ENCODE results near the gene TCF7. TPM values are rescaled to one million over a fixed set of nuclear protein-coding genes. Genes with fewer than 3 reads are reported as not detected.

The TCF7 gene
- total and polyA plus RNA-seq, 12 donors, result 2.8 to 9.6 (median 6.3) TPM

DNA sequence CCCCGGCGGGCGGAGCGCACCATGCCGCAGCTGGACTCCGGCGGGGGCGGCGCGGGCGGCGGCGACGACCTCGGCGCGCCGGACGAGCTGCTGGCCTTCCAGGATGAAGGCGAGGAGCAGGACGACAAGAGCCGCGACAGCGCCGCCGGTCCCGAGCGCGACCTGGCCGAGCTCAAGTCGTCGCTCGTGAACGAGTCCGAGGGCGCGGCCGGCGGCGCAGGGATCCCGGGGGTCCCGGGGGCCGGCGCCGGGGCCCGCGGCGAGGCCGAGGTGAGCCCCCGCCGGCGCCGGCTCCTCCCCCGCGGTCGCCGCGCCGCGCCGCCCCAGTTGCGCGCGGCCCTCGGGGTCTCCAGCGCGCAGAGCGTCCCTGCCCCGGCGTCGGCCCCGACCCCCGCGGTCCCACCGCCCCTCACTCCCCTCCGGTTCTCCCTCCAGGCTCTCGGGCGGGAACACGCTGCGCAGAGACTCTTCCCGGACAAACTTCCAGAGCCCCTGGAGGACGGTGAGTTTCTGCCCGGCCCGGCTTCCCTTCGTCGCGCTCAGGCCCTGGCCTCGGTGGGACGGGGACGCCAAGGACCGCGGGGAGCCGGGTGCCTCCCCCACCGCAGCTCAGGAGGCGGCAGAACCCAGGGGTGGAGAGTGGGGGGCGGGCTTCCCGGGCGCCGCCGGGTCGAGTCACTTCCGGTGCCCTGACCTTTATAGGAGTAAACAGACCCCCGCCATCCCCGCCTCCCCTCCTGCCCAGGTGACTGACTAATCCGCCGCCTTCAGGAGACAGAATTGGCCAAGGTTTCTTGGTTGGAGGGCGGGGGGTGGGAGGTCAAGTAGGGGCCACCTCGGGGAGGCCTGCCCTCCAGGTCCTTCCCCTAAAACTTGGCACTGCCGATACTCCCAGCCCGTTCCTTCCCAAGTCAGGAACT lies 665 bp downstream of the TCF7 start:
- 1 to 13% (median 2%) methylated on average over 17 to 110 of the region's 110 CpGs for WGBS, 4 donors
- H3K27ac ChIP-seq, result peak overlapping the region in 1 of 5 donors; percentile 61
- no peak for TF ChIP-seq POLR2A (IDR thresholded peaks at IDR 0.05)
- TF ChIP-seq, protein P1, sequence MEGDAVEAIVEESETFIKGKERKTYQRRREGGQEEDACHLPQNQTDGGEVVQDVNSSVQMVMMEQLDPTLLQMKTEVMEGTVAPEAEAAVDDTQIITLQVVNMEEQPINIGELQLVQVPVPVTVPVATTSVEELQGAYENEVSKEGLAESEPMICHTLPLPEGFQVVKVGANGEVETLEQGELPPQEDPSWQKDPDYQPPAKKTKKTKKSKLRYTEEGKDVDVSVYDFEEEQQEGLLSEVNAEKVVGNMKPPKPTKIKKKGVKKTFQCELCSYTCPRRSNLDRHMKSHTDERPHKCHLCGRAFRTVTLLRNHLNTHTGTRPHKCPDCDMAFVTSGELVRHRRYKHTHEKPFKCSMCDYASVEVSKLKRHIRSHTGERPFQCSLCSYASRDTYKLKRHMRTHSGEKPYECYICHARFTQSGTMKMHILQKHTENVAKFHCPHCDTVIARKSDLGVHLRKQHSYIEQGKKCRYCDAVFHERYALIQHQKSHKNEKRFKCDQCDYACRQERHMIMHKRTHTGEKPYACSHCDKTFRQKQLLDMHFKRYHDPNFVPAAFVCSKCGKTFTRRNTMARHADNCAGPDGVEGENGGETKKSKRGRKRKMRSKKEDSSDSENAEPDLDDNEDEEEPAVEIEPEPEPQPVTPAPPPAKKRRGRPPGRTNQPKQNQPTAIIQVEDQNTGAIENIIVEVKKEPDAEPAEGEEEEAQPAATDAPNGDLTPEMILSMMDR (IDR thresholded peaks at IDR 0.05), result no peak

DNA sequence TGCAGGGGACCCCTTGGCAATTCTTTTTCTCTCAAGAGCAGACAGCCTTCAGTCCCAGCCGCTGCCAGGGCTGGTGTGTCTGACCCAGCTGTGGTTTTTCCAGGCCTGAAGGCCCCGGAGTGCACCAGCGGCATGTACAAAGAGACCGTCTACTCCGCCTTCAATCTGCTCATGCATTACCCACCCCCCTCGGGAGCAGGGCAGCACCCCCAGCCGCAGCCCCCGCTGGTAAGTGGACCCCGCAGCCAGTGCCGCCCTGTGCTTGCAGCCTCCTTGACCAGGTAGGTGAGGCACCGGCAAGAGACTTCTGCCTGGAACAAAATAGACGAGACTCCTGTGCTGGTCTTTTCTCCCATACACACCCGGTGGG lies 1.3 kb downstream of the TCF7 start:
- intact Hi-C loops (cut with DNase I), result no loop called here
- Histone ChIP-seq H3K27ac (no peak overlapping the region), H3K9me3 (replicated peaks in 1 of 3) (no peaks in the 10 kb centered on the region), H3K27me3 (no peaks in the 10 kb centered on the region), H3K36me3 (replicated peaks in 1 of 2) (no peaks in the 10 kb centered on the region), H3K4me1 (replicated peaks in 1 of 2) (peaks cover 6 to 12% of the 10 kb centered on the region in 2 donors), H3K4me3 (peak overlapping the region in 1 of 4 donors; percentile 74)
- 55 to 73% (median 63%) methylated on average over 6 to 13 of the region's 13 CpGs for WGBS, 4 donors
- TF ChIP-seq, protein P1 (IDR thresholded peaks at IDR 0.05), result no peak
- no peak for TF ChIP-seq POLR2A (IDR thresholded peaks at IDR 0.05)
- peak in 2 of 7 donors; percentile 33 to 35 for DNase-seq

More for the DNA sequence above, 665 bp downstream of the TCF7 start:
- Histone ChIP-seq H3K36me3 (replicated peaks in 1 of 2) (no peaks in the 10 kb centered on the region), H3K27me3 (no peaks in the 10 kb centered on the region), H3K9me3 (replicated peaks in 1 of 3) (no peaks in the 10 kb centered on the region), H3K4me3 (peak overlapping the region in 2 of 4 donors; percentile 26 to 74), H3K4me1 (replicated peaks in 1 of 2) (peaks cover 6 to 12% of the 10 kb centered on the region in 2 donors)
- DNase-seq, result peak in 4 of 7 donors; percentile 35 to 63 (median 48)
- intact Hi-C loops (cut with DNase I), result no loop called here

- Histone ChIP-seq H3K27me3 (no peaks in the 10 kb centered on the region), H3K36me3 (replicated peaks in 1 of 2) (no peaks in the 10 kb centered on the region), H3K4me3 (no peak overlapping the region), H3K9me3 (replicated peaks in 1 of 3) (no peaks in the 10 kb centered on the region), H3K4me1 (replicated peaks in 1 of 2) (peaks cover 6 to 12% of the 10 kb centered on the region in 2 donors), H3K27ac (no peak overlapping the region)
- DNase-seq, result no peak
- WGBS, 4 donors, result 93 to 98% (median 95%) methylated on average over 10 of the region's 10 CpGs
- intact Hi-C loops (cut with DNase I), result no loop called here
- TF ChIP-seq POLR2A (IDR thresholded peaks at IDR 0.05), result no peak
- TF ChIP-seq, protein P1 (IDR thresholded peaks at IDR 0.05), result no peak
Observed at GRCh38 chr5:134116286-134116685, 1.8 kb downstream of the TCF7 start.

GRCh38 chr5:134116789-134117761 lies 2.6 kb downstream of the TCF7 start:
- peaks cover 6 to 12% of the 10 kb centered on the region in 2 donors for H3K4me1 ChIP-seq (replicated peaks in 1 of 2)
- DNase-seq, result no peak
- no peaks in the 10 kb centered on the region for H3K9me3 ChIP-seq (replicated peaks in 1 of 3)
- H3K27ac ChIP-seq, result no peak overlapping the region
- H3K4me3 ChIP-seq, result no peak overlapping the region
- H3K27me3 ChIP-seq, result no peaks in the 10 kb centered on the region
- 92 to 97% (median 94%) methylated on average over 11 to 12 of the region's 12 CpGs for WGBS, 4 donors
- no peaks in the 10 kb centered on the region for H3K36me3 ChIP-seq (replicated peaks in 1 of 2)
- intact Hi-C loops (cut with DNase I), result no loop called here
- TF ChIP-seq, protein P1 (IDR thresholded peaks at IDR 0.05), result no peak
- no peak for TF ChIP-seq POLR2A (IDR thresholded peaks at IDR 0.05)
